ENCODE data around the gene WNT10A. TPM values are rescaled to one million over a fixed set of nuclear protein-coding genes. Genes with fewer than 3 reads are reported as not detected.
A peak's percentile ranks its signal among the peaks of the same experiment; 100 is the strongest.

The WNT10A gene
- total RNA-seq, 1 donor from 2014 or later: 2.5 TPM

DNA sequence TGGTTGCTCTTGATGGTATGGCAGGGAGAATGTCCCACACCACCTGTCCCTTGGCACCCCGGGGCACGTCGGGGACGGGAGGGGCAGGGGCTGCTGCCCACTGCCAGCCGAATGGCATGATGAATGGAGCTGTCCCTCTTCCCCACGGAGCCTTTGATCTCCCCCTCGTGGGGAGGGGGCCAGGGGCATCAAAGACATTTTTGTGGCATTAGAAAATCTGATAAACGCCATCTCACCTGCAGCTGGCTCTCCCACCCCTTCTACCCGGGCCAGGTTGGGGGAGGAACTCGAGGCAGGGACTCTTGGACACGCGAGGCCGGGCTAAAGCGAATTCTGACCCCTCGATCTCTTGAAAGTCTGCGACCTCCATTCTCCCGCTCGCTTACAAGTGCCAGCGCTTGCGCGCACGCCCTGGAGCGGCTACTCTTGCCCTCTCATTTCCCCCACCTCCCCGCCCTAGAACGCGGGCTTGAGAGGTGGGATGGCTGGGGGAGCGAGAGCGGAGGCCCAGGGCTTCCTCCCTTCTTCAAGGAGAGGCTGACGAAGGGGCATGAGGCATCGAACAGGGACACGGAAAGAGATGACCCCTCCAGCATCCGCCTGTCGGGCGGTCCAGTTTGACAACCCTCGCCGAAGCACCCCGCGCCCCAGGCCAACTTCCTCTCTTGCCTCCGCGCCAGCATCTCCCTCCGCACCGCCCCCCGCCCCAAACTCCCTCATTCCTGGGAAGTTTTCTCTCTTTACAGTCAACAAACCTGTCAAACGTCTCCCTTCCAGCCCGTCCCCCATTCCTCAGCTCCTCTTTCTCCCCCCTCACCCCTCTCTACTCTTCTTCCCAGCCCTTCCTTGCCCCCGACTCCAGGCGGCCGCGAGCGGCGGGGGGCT, 21.7 kb upstream of the WNT10A start:
- peaks cover 8% of the 10 kb centered on the region for H4K20me1 ChIP-seq (ENCODE audit: insufficient read depth, low read length)
- H3K4me1 ChIP-seq (ENCODE audit: insufficient read depth, low read length): no peaks in the 10 kb centered on the region
- no peak overlapping the region for H3K27ac ChIP-seq (ENCODE audit: low read depth, low read length)
- H2AFZ ChIP-seq (ENCODE audit: low read depth, low read length): no peak overlapping the region
- no peak for DNase-seq (ENCODE audit: low read depth)
- Mint-ChIP-seq H3K4me1 (ENCODE audit: low read depth, unreplicated experiment) (peaks cover 23% of the 10 kb centered on the region), H3K9me3 (ENCODE audit: unreplicated experiment) (peaks cover 3% of the 10 kb centered on the region), H3K36me3 (ENCODE audit: low read depth, unreplicated experiment) (peaks cover 6% of the 10 kb centered on the region), H3K27ac (ENCODE audit: unreplicated experiment) (peak overlapping the region; percentile 62), H3K4me3 (ENCODE audit: unreplicated experiment) (peak overlapping the region; percentile 74), H3K27me3 (ENCODE audit: low read depth, unreplicated experiment) (peaks cover 85% of the 10 kb centered on the region)
- H3K36me3 ChIP-seq (ENCODE audit: insufficient read depth, low read length): no peaks in the 10 kb centered on the region
- H3K9ac ChIP-seq (ENCODE audit: low read length): no peak overlapping the region
- no peaks in the 10 kb centered on the region for H3K79me2 ChIP-seq (ENCODE audit: insufficient read depth, low read length)
- H3K4me2 ChIP-seq (ENCODE audit: low read length): peak overlapping the region; percentile 46
- H3K27me3 ChIP-seq (ENCODE audit: insufficient read depth, low read length): peaks cover 78% of the 10 kb centered on the region
- H3K4me3 ChIP-seq (ENCODE audit: insufficient read depth, low read depth, low read length): no peak overlapping the region
- H3K9me3 ChIP-seq (ENCODE audit: insufficient read depth, low read depth, low read length): no peaks in the 10 kb centered on the region
- peak; percentile 95 for TF ChIP-seq EZH2 (IDR thresholded peaks at IDR 0.05; ENCODE audit: insufficient read depth, low read length)
- TF ChIP-seq, protein P1, sequence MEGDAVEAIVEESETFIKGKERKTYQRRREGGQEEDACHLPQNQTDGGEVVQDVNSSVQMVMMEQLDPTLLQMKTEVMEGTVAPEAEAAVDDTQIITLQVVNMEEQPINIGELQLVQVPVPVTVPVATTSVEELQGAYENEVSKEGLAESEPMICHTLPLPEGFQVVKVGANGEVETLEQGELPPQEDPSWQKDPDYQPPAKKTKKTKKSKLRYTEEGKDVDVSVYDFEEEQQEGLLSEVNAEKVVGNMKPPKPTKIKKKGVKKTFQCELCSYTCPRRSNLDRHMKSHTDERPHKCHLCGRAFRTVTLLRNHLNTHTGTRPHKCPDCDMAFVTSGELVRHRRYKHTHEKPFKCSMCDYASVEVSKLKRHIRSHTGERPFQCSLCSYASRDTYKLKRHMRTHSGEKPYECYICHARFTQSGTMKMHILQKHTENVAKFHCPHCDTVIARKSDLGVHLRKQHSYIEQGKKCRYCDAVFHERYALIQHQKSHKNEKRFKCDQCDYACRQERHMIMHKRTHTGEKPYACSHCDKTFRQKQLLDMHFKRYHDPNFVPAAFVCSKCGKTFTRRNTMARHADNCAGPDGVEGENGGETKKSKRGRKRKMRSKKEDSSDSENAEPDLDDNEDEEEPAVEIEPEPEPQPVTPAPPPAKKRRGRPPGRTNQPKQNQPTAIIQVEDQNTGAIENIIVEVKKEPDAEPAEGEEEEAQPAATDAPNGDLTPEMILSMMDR (IDR thresholded peaks at IDR 0.05; ENCODE audit: insufficient read depth, low read depth, low read length): no peak
- no peak for FAIRE-seq

DNA sequence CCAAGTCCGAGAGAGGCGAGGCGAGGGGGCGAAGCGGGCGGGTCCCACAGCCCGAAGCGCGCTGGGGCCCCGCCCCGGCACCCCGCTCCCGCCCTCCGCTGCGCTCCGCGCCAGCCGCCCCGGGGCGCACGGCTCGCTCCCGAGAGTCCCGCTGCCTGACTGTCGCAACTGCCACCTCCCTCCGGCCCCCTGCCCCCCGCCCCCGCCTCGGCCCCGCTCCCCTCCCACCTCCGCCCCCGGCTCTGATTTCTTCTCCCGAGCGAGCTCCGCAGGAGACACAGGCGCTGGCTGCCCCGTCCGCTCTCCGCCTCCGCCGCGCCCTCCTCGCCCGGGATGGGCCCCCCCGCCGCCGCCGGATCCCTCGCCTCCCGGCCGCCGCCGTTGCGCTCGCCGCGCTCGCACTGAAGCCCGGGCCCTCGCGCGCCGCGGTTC, 21.1 kb upstream of the WNT10A start, which contains the start of gene WNT6:
TSS of gene WNT6 (plus strand) at position 250 of the 432 bp plus-strand sequence. CDS start 233 bp downstream, outside the sequence.
- Histone ChIP-seq H3K36me3 (ENCODE audit: insufficient read depth, low read length) (no peaks in the 10 kb centered on the region), H3K4me3 (ENCODE audit: insufficient read depth, low read depth, low read length) (no peak within 1 kb of the TSS), H2AFZ (ENCODE audit: low read depth, low read length) (peak within 1 kb of the TSS; percentile 63), H3K4me1 (ENCODE audit: insufficient read depth, low read length) (no peaks in the 10 kb centered on the region), H3K9me3 (ENCODE audit: insufficient read depth, low read depth, low read length) (no peaks in the 10 kb centered on the region), H3K79me2 (ENCODE audit: insufficient read depth, low read length) (no peaks in the 10 kb centered on the region), H3K4me2 (ENCODE audit: low read length) (peak within 1 kb of the TSS; percentile 55), H3K27me3 (ENCODE audit: insufficient read depth, low read length) (peaks cover 71% of the 10 kb centered on the region), H4K20me1 (ENCODE audit: insufficient read depth, low read length) (peaks cover 8% of the 10 kb centered on the region), H3K9ac (ENCODE audit: low read length) (no peak within 1 kb of the TSS), H3K27ac (ENCODE audit: low read depth, low read length) (no peak within 1 kb of the TSS)
- Mint-ChIP-seq H3K4me1 (ENCODE audit: low read depth, unreplicated experiment) (peaks cover 19% of the 10 kb centered on the region), H3K27me3 (ENCODE audit: low read depth, unreplicated experiment) (peaks cover 84% of the 10 kb centered on the region), H3K27ac (ENCODE audit: unreplicated experiment) (peak within 1 kb of the TSS; percentile 62), H3K4me3 (ENCODE audit: unreplicated experiment) (peak within 1 kb of the TSS; percentile 76), H3K36me3 (ENCODE audit: low read depth, unreplicated experiment) (peaks cover 6% of the 10 kb centered on the region), H3K9me3 (ENCODE audit: unreplicated experiment) (no peaks in the 10 kb centered on the region)
- no peak for DNase-seq (ENCODE audit: low read depth)
- FAIRE-seq: no peak
- TF ChIP-seq, protein P1 (IDR thresholded peaks at IDR 0.05; ENCODE audit: insufficient read depth, low read depth, low read length): no peak
- TF ChIP-seq EZH2 (IDR thresholded peaks at IDR 0.05; ENCODE audit: insufficient read depth, low read length): no peak
